Tibial nerve (tissue), 3 donors: ENCODE measurements around the gene SCG2.

Experiments
- POLR2A ChIP-seq, 2 donors: fragments of 450-650 bp; IDR thresholded peaks; one replicate each; pipeline ENCODE4 v1.6.1; 2017; ENCODE audit warnings: antibody characterized with exemption in 2 of 2, mild to moderate bottlenecking in 2 of 2, moderate library complexity in 2 of 2
- TF ChIP-seq, protein P1 (sequence below), 5 experiments: fragments of 200-600 bp in 3 of 5; fragments of 450-650 bp in 2 of 5; sonication (generic) in 3 of 5; IDR thresholded peaks; one replicate each; pipeline ENCODE4 v1.5.1; 2016 to 2019; ENCODE audit warnings: antibody characterized with exemption in 5 of 5, mild to moderate bottlenecking in 3 of 5, moderate library complexity in 2 of 5

- TF ChIP-seq, protein P1, sequence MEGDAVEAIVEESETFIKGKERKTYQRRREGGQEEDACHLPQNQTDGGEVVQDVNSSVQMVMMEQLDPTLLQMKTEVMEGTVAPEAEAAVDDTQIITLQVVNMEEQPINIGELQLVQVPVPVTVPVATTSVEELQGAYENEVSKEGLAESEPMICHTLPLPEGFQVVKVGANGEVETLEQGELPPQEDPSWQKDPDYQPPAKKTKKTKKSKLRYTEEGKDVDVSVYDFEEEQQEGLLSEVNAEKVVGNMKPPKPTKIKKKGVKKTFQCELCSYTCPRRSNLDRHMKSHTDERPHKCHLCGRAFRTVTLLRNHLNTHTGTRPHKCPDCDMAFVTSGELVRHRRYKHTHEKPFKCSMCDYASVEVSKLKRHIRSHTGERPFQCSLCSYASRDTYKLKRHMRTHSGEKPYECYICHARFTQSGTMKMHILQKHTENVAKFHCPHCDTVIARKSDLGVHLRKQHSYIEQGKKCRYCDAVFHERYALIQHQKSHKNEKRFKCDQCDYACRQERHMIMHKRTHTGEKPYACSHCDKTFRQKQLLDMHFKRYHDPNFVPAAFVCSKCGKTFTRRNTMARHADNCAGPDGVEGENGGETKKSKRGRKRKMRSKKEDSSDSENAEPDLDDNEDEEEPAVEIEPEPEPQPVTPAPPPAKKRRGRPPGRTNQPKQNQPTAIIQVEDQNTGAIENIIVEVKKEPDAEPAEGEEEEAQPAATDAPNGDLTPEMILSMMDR (IDR thresholded peaks at IDR 0.05): no peak
- TF ChIP-seq POLR2A (IDR thresholded peaks at IDR 0.05): no peak
Observed at GRCh38 chr2:223570784-223571183, 31.4 kb downstream of the SCG2 start.
